Hematopoietic multipotent progenitor cell treated with erythropoietin and hydrocortisone succinate and interleukin-3 and kit ligand, for 8 days (in vitro differentiated cells): ENCODE results near the gene PACS1.

Experiments used
- DNase-seq: peaks from one replicate; pipeline ENCODE4 v3.0.0-alpha.2; 2015

The PACS1 gene

GRCh38 chr11:66279092-66279734 is 209.1 kb downstream of the PACS1 start:
- DNase-seq: no peak

GRCh38 chr11:66280428-66280827 is 210.4 kb downstream of the PACS1 start:
- DNase-seq: no peak

DNA sequence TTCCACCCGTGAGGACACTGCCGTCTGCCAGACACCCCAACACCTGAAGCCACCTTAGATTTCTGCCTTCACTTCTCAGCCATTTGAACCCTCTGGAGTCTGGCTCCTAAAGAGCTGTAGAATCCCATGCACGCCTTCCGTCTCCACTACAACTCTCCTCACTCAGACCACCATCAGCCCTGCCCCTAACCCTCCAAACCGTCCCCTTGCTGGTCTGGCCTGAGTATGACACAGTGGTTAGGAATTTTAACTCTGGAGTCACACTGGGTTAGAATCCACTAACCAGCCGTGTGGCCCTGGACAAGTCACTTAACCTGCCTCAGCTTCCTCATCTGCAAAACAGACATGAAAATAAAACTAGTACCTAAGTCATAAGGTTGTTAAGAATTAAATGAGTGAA is 210.9 kb downstream of the PACS1 start:
- DNase-seq: no peak

DNA sequence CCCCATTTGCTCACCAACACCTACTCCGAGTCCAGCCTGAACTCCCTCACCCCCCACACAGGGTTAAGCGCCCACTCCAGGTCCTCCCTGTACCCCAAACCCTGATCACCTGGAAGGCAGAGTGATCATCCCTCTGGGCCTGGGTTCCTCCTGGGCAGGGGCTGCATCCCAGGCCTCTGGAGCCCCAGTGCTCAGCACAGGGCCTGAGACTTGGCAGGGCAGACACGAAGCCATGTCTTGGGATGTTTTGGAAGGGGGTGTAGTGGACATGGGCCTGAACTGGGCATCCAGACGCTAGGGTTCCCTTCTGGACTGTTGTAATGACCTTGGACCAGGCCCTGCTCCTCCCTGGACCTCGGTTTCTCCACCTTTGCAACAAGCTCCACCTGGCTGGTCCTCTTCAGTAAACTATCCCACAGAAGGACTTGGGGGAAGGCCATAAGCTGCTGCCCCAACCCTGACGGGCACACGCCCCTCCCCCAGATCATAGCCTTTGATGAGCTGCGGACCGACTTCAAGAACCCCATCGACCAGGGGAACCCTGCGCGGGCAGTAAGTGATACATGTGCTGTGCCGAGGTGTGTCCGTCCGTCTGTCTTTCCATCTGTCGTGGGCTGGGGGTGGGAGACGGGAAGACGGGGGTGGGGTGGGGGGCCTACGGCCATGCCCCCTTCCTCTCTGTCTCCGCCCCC is 211.8 kb downstream of the PACS1 start:
- DNase-seq: no peak

DNA sequence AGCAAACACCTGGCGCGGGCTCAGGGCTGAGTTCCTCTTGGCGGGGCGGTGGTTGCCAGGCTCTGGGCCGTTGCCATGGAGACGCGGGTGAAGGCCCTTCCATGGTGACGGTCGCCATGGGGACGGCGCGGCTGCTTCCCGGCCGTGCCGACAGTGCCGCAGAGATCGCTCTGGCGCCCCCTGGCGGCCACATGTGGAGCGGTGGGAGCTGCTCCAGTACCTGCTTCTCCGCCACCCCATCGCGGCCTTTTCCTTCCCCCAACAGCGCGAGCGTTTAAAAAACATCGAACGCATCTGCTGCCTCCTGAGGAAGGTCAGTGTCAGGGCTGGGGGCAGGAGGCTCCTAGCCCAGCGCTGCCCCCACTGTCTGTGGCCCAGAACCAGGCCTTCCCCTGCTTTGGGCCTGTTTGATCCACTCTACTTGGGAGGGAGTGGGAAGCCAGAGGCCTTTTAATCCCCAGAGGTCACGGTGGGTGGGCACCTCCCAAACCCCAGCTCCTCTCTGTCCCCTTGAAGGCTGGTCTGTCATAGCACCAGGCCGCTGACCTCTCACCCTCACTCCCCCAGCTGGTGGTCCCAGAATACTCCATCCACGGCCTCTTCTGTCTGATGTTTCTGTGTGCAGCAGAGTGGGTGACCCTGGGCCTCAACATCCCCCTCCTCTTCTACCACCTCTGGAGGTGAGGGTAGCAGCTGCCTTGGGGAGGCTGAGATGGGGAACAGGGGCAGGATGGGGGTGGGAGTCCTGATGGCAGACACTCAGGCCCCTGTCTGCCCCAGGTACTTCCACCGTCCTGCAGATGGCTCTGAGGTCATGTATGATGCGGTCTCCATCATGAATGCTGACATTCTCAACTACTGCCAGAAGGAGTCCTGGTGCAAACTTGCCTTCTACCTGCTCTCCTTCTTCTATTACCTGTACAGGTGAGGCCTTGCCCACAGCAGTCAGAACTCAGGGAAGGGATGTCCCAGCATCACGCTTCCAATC is 212.7 kb downstream of the PACS1 start:
- peak; percentile 96 for DNase-seq

DNA sequence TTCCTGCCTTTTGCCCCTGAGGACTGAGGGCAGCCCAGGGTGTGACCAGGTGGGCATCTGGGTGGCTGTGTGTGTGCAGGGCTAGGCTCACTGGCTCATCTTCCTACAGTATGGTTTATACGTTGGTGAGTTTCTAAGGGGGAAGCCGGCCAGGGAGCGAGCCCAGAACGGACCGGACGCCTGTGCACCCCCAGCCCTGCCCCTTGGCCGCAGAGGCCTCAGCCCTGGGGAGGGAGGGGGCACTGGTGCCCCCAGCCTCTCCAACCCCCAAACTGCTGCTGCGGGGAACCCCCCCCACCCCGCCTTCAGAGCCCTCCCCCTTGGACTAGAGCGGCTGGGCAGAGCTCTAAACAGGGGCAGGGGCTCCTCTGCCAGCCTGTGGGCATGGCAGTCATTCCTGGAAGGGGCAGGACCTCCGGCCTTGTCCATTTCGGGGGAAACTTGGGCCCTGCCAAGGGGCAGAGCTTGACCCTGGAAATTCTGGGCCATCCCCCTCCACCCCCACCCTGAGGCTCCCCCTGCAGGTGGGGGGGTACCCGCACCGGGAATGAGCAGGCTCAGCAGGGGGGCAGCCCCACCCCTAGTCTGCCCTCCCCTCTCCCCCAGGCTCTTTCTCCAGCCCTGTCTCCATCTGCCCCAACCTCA is 213.5 kb downstream of the PACS1 start:
- no peak for DNase-seq

DNA sequence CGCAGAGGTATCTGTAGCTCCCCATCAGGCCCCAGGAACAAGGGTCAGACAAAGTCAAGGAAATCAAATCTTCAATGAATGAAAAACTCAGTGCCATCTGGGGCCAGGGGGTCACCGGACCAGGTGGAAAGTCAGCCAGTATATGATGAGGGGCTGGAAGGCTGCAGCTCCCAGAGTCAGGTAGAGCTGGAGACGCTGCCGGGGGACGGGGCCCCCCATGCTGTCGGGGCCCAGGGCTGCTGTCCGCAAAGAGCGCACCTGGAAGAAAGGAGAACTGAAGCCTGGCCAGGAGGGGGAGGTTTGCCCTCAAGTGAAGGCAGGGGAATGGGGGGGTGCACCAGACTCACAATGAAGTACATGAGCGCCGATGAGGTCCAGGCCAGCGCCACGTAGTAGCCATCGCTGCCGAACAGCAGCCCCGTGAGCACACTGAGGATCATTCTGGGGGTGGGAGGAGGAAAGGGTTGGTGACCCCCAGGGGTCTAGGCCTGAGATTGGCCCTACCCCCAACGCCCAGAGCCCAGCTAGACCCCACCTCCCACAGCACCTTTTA is 214.5 kb downstream of the PACS1 start:
- no peak for DNase-seq

DNA sequence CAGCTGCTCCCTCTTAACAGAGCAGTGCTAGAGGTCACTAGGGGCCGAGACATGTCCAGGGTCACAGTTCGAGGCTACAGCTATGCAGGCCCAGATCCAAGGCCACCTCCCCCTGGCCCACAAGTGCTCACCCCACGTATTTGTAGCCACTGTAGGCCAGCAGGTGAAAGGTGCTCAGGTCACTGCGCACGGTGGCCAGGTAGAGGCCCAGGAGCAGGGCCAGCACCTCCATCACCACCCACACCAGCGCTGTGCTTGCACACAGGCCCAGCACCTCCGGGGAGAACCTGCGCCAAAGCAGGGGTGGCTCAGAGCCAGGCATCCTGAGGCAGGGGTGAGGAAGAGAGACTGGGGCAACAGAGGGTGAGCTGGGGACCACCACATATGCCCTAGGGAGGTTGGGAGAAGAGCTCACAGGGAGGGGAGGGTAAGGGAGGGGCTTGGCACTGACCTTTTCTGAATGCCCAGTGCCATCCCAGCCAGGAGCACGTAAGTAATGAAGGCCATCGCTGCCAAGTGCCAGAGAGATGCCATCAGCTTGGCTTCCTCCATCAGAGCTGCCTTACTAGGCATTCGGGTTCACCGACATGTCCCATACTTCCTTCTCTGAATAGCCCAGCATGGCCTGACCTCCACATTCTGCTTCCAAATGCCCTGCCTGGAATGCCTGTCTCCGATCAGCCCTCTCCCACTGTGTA is 215.3 kb downstream of the PACS1 start:
- no peak for DNase-seq

DNA sequence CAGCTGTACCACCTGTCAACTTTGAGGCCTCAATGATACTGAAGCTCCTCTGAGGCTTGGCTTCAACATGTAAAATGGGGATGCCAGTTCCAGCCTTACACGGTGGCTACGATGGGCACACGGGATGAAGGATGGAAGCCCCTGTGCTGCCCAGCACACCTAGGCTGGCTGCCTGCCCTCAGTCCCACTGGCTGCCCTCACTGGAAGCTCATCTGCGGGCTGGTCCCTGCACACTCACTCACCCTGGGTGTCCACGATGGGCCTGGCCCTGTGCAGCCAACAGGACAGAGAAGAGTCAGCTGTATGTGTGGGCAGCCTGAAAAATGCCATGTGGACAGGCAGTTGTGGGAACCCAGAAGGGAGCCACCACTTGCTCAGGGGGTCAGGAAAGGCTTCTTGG is 216.6 kb downstream of the PACS1 start:
- DNase-seq: no peak

DNA sequence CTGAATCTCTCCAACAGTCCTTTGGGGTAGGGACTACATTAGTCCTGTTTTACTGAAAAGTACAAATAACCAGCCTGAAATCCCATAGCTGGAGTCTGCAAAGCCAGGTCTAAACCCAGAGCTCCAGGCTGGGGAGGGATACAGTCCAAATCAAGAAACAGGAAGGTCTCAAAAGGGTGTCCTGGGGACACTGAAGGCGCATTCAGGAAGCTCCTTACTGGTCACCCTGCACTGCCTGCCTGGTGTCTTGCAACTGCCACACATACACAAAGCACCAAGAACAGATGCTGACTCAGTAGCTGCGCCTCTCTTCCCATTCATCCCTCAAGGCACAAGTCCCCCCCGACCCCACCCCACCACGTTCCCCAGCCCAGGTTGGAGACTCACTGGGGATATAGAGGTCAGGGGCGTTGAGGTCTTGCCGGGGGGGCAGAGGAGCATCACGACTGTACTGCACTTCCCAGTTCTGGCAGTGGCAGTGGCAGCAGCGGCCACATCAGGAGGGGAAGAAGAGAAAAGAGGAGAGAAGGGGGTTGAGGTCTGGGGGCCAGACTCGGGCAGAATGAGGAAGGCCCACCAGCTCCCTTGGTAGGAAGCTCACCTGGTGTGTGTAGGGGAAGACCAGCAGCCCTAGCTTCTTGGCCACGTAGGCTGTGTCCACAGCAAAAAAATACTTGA is 217.3 kb downstream of the PACS1 start:
- no peak for DNase-seq

DNA sequence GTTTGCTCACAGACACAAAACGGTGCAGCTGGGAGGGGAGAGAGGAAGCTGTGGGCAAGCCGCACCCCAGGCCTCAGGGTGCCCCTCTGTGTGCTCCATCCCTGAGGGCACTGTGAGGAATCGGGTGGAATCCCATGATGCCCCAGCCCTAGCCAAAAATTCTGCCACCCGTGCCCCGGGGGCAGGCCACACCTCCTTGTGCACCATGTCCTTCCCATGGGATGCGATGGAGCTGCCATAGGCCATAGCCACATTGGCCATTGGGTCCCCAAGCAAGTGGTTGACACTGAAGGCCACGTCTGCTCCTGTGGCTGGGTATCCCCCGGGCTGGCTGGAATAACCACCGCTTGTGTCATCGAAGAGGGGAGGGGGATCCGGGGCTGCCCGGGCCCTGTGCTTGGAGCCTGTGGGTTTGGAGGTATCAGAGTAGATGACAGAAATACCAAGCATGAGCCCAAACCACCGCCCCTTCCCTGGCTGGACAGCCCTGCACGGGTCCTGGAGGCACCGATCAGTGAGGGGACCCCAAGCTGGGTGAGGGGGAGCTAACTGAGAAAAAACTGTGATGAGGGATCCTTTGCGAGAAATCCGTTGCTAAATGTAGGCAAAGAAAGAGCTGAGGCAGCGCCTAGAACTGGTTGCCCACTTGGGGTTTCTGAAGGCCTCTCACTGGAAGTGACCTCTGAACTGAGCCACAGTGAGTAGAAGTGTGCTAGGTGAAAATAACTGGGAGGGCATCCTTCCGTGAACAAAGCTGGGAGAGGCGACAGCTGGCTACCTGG is 218.0 kb downstream of the PACS1 start:
- no peak for DNase-seq

DNA sequence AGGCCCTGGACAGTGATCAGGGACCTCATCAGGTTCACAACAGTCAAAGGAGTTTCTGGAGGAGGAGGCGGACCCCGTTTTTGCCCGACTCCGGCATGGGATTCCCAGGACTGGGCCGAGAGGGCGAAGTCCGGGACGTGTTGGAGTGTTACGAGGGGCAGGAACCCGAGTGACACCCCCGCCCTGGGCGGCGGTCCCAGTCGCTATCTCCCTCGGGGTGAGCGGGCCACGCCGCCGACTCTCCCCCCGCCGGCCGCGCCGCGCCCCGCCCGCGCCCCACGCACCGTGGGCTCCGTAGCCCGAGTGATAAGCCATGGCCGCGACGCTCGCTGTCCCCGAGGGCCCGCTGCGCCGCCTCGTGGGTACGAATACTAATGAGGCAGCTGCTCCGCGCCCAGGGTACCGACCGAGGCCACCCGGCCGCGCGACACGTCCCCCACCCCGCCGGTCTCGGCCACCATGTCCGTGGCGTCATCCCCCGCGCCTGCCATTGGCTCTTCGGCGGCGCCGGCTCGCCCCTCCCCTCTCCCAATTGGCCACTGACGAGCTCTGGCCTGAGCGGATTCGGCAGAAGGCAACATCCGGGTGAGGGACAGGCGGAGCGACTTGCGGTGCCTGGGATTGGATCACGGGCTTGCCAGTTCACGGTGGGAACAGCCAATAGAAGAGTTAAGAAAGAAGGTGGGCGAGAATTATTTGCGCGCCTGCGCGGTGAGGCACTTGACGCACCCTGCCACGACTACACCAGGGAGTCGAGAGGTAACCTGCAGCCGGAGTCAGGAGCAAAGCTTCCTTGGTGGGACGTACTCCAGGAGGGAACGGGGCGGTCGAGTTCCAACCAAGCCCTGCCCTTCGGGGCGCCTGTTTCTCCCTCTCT is 218.8 kb downstream of the PACS1 start, which contains the start of gene YIF1A:
YIF1A (minus strand) TSS at position 473 of the 877 bp plus-strand sequence; CDS start at position 315, 158 bp downstream.
- peak; percentile 99 for DNase-seq

DNA sequence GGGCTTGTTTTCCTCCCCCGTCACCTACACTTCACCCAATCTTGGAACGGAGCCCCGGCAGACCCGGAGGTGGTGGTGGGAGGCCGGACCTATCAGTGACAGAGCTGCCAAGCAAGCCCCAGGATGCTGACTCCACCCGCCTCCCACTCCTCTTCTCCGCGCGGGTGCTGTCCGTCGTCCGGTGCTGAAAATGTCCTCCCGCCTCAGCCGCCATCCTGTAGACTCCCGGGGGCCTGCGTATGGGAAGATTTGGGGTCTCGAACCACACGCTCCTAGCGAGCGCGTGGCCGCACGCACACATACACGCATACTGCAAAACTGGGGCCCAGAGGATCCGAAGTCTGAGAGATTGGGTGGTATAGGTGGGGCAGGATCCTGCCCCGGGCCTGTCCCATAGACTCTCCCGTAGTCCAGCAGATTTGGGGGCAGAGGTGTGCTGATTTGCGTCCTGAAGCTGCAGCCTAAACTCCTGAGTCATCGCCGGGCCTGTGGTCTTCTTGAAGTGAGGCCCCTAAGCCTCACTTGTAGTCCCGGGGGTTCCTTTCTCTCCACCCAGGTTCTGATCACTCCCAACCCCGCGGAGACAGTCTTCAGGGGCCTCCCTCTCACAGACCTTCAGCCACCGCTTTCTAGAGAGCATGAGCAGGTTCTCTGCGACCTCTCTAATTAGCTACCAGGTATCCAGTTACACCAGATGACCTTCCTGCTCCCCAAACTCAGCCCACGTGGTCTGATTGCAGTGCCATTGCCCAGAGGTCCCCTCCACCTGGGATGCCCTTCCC is 219.7 kb downstream of the PACS1 start:
- no peak for DNase-seq

DNA sequence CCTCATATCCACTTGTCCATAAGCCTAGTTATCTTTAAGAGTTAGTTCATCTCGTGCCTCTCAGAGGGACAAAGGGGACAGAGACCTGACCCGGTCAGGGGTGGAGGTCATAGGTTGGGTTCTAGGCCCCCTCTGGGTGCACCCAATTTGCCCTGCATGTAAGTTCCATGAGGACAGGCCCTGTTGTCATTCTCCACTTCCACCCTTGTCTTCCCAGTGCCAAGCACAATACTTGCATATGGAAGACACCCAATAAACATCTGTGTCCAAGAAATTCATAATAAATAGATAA is 220.2 kb downstream of the PACS1 start:
- DNase-seq: no peak

- DNase-seq: no peak
These were observed 221.2 kb downstream of the PACS1 start for GRCh38 chr11:66291303-66291705.

- DNase-seq: no peak
These were observed 221.9 kb downstream of the PACS1 start, which contains the start of gene TMEM151A for GRCh38 chr11:66291706-66292542. TSS of gene TMEM151A (plus strand) at chr11:66291894. CDS start at chr11:66292014, 120 bp downstream.

- no peak for DNase-seq
These were observed 222.7 kb downstream of the PACS1 start for GRCh38 chr11:66292543-66293332.
